WERI-Rb-1 (cell line): ENCODE measurements around the gene COL6A2.
A peak's percentile ranks its signal among the peaks of the same experiment; 100 is the strongest.

ENCODE experiments used
- DNase-seq: peaks from one replicate; pipeline ENCODE4 v3.0.0-alpha.2; 2020
- H3K27ac ChIP-seq: fragments of 250-450 bp; sonication (Bioruptor Pico); 2 replicates; pipeline ENCODE4 v1.5.1; 2020; ENCODE audit warnings: mild to moderate bottlenecking, moderate library complexity
- H3K27me3 ChIP-seq: fragments of 250-450 bp; sonication (Bioruptor Pico); 2 replicates; pipeline ENCODE4 v1.5.1; 2021; ENCODE audit warnings: mild to moderate bottlenecking, low read depth, moderate library complexity; ENCODE audit not compliant: insufficient read depth, severe bottlenecking
- H3K36me3 ChIP-seq: fragments of 250-450 bp; sonication (Bioruptor Pico); 2 replicates; pipeline ENCODE4 v1.5.1; 2020; ENCODE audit warnings: mild to moderate bottlenecking, moderate library complexity
- H3K4me3 ChIP-seq: 2 replicates; pipeline ENCODE4 v1.5.1; 2011; ENCODE audit warnings: low read depth, mild to moderate bottlenecking, control low read depth, low read length
- H3K9me3 ChIP-seq: fragments of 250-450 bp; sonication (Bioruptor Pico); 2 replicates; pipeline ENCODE4 v1.5.1; 2021; ENCODE audit warnings: mild to moderate bottlenecking, moderate library complexity; ENCODE audit not compliant: severe bottlenecking
- TF ChIP-seq, protein P1 (sequence below): IDR thresholded peaks from 2 replicates; pipeline ENCODE4 v1.5.1; 2011; ENCODE audit warnings: low read depth, mild to moderate bottlenecking, control low read depth, inconsistent platforms, low read length

Gene COL6A2

DNA sequence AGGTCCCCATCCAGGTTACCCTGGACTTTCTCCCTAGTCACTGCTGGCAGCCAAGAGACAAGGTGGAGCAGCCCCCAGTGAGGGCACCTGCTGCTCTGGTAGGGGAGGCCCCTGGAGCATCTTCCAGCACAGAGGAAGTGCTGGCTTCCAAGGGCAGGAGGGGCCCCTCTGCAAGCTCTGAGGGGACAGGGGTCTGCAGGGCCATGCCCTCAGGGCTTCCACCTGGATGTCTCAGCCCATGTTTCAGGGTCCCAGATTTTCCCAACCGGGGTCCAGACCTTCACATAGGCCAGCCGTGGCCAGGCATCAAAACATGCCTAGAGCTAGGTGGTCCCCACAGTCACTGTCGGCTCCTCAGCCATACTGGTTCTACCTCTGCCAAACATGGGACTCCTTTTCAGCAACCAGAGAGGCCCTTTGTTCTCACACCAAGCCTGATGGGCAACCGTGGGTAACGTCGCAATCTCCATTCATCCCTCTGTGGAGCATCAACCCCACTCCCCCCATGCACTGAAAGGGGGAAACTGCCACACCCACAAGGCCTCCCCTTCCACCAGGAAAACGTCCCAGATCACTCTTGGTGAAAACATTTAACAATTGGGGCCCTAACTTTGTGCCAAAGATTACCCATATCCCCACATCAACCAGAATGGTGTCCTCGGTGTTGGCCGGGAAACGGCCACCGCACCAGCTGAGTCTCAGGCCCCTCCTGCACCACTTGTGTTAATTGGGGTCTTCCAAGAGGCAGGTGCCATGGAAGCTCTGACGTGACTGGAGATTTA lies 1.9 kb upstream of the COL6A2 start:
- TF ChIP-seq, protein P1, sequence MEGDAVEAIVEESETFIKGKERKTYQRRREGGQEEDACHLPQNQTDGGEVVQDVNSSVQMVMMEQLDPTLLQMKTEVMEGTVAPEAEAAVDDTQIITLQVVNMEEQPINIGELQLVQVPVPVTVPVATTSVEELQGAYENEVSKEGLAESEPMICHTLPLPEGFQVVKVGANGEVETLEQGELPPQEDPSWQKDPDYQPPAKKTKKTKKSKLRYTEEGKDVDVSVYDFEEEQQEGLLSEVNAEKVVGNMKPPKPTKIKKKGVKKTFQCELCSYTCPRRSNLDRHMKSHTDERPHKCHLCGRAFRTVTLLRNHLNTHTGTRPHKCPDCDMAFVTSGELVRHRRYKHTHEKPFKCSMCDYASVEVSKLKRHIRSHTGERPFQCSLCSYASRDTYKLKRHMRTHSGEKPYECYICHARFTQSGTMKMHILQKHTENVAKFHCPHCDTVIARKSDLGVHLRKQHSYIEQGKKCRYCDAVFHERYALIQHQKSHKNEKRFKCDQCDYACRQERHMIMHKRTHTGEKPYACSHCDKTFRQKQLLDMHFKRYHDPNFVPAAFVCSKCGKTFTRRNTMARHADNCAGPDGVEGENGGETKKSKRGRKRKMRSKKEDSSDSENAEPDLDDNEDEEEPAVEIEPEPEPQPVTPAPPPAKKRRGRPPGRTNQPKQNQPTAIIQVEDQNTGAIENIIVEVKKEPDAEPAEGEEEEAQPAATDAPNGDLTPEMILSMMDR: no peak
- Histone ChIP-seq H3K27me3 (no peaks in the 10 kb centered on the region), H3K36me3 (no peaks in the 10 kb centered on the region), H3K4me3 (no peak overlapping the region), H3K27ac (no peak overlapping the region), H3K9me3 (no peaks in the 10 kb centered on the region)
- peak; percentile 7 for DNase-seq

DNA sequence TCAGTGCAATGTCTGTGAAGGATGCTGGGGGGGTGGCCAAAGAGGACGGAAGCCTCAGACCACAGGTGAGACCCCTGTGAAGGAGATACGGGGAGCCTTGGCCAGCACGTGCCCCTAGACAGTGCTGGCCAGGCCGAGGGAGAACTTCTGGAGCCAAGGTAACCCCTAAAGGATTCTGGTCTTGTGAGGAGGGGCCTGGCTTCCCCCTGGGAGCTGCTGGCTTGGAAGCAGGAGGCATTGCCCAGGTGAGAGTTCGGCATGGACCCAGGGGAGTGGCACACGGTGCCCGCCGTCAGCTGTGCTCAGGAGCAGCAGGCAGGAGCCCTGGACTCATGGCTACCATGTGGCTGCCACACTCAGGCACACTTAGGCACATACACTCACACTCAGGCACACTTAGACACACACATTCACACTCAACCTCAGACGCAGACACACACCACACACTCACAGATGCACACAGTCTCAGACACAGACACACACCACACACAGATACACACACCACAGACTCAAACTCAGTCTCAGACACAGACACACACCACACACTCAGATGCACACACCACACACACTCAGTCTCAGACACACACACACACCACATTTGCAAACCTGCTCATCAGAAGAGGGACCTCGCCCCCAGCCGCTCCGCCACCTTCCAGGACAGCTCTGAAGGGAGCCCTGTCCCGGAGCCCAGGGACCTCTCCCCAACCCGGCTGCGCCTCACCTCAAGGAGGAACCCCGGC lies 1.1 kb upstream of the COL6A2 start:
- DNase-seq: peak; percentile 16
- Histone ChIP-seq H3K27ac (no peak overlapping the region), H3K27me3 (no peaks in the 10 kb centered on the region), H3K36me3 (no peaks in the 10 kb centered on the region), H3K4me3 (no peak overlapping the region), H3K9me3 (no peaks in the 10 kb centered on the region)
- TF ChIP-seq, protein P1: no peak

DNA sequence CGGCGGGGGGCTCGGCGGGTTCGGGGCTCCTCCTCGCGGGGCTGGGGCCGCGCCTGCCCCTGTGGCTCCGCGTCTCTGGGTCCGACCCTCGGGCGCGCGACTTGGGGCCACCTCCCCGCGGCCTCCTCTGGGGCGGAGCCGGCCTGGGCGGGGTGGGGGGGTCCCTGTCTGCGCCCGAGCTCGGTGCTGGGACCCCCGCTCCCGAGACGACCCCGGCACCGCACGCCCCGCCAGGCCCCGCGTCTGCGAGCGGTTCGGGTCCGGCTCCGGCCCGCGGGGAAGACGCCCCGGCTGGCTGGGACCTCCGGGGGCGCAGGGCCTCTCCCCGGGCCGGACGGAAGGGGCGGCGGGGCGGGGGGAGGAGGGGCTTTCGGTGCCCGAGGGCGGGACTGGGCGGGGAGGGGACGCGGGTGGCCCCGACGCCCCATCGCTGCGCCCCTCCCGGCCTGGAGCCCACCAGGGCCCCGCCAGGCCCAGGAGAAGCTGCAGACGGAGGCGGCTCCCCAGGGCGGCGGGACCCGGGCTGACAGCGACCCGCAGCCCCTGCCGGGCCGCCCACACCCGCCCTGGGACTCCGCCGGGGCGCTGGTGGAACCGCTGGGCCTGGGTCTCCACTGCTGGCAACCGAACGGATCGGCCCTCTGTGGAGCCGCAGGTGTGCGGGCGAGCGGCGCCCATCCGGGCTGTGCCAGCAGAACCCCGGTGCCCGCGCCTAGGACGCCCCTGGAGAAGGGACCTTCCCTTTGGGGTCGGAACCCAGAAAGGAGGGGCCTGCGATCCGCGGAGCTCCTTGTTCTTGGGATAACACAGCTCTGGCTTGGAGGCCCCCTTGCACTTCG lies 610 bp downstream of the COL6A2 start:
- H3K27ac ChIP-seq: peak overlapping the region; percentile 52
- TF ChIP-seq, protein P1: no peak
- peak; percentile 25 for DNase-seq

DNA sequence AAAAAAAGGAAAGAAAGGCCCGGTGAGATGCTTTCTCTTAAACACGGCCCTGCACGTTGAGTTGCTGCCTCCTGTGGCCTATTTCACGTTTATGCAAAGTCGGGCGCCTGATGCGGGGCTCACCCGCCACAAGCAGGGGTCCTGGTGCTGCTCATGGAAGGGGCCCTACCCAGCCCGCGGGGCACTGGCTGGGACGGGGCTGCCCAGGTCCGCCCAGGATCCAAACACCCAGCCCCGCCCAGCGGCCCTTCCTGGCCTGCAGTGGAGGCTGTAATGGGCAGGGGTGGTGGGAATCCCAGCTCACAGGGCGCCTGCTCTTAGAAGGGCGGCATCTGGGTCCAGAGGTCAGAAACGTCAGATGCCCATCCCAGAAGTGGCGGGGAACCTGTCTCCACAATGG lies 1.6 kb downstream of the COL6A2 start:
- no peaks in the 10 kb centered on the region for H3K36me3 ChIP-seq
- peak; percentile 13 for DNase-seq

More for the DNA sequence above, 610 bp downstream of the COL6A2 start:
- Histone ChIP-seq H3K27me3 (no peaks in the 10 kb centered on the region), H3K36me3 (no peaks in the 10 kb centered on the region), H3K4me3 (peak overlapping the region; percentile 54), H3K9me3 (peaks cover 2% of the 10 kb centered on the region)

DNA sequence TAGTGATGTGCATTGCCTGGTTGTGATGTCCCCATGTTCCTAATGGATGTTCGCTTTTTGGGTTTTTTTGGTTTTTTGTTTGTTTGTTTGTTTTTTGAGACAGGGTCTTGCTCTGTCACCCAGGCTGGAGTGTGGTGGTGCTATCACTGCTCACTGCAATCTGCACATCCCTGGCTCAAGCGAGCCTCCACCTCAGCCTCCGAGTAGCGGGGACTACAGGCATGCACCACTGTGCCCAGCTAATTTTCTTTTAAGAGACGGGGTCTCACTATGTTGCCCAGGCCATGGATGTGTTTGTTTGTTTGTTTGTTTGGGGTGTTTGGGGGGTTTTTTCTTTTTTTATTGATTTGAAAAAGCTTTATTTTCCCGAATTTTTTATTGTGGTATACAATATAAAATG lies 2.1 kb downstream of the COL6A2 start:
- no peak for DNase-seq
- no peak overlapping the region for H3K4me3 ChIP-seq
- H3K27me3 ChIP-seq: no peaks in the 10 kb centered on the region
- H3K36me3 ChIP-seq: no peaks in the 10 kb centered on the region
- H3K27ac ChIP-seq: no peak overlapping the region
- TF ChIP-seq, protein P1: no peak
- peaks cover 2% of the 10 kb centered on the region for H3K9me3 ChIP-seq

More for the DNA sequence above, 1.6 kb downstream of the COL6A2 start:
- Histone ChIP-seq H3K27me3 (no peaks in the 10 kb centered on the region), H3K4me3 (no peak overlapping the region), H3K9me3 (peaks cover 2% of the 10 kb centered on the region), H3K27ac (no peak overlapping the region)
- TF ChIP-seq, protein P1: no peak
